SW 1271 (cell line): ENCODE data around the gene ZNF718.
"Not testable (repeated sequence)": the region's sequence is repeated elsewhere in the genome, so short reads cannot be mapped to it uniquely, and the experiment has no call there.

Experiments used
- DNase-seq, 2 experiments: peaks; one replicate each; lab custom pipeline; 2025; lab: John Stamatoyannopoulos, UW

Gene ZNF718

DNA sequence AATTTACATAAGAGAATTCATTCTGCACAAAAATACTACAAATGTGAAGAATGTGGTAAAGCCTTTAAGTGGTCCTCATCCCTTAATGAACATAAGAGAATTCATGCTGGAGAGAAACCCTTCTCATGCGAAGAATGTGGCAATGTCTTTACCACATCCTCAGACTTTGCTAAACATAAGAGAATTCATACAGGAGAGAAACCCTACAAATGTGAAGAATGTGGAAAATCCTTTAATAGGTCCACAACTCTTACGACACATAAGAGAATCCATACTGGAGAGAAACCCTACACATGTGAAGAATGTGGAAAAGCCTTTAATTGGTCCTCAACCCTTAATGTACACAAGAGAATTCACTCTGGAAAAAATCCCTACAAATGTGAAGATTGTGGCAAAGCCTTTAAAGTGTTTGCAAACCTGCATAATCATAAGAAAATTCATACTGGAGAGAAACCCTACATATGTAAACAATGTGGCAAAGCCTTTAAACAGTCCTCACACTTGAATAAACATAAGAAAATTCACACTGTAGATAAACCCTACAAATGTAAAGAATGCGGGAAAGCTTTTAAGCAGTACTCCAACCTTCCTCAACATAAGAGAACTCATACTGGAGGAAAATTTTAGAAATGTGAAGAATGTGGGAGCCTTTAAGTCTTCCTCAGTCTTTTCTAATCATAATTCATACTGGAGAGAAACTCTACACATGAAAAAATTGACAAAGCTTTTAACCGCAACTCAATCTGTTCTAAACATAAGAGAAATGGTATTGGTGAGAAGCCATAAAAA, 37.4 kb downstream of the ZNF718 start:
- DNase-seq = no peak

DNA sequence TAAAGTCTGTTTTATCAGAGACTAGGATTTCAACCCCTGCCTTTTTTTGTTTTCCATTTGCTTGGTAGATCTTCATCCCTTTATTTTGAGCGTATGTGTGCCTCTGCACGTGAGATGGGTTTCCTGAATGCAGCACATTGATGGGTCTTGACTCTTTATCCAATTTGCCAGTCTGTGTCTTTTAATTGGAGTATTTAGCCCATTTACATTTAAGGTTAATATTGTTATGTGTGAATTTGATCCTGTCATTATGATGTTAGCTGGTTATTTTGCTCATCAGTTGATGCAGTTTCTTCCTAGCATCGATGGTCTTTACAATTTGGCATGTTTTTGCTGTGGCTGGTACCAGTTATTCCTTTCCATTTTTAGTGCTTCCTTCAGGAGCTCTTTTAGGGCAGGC, 45.3 kb downstream of the ZNF718 start:
- not testable (repeated sequence) for DNase-seq

DNA sequence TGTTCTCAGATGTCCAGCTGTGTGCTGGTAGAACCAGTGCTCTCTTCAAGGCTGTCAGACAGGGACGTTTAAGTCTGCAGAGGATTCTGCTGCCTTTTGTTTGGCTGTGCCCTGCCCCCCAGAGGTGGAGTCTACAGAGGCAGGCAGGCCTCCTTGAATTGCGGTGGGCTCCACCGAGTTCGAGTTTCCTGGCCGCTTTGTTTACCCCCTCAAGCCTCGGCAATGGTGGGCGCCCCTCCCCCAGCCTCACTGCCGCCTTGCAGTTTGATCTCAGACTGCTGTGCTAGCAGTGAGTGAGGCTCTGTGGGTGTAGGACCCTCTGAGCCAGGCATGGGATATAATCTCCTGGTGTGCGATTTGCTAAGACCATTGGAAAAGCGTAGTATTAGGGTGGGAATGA, 47.0 kb downstream of the ZNF718 start:
- DNase-seq = not testable (repeated sequence)

DNA sequence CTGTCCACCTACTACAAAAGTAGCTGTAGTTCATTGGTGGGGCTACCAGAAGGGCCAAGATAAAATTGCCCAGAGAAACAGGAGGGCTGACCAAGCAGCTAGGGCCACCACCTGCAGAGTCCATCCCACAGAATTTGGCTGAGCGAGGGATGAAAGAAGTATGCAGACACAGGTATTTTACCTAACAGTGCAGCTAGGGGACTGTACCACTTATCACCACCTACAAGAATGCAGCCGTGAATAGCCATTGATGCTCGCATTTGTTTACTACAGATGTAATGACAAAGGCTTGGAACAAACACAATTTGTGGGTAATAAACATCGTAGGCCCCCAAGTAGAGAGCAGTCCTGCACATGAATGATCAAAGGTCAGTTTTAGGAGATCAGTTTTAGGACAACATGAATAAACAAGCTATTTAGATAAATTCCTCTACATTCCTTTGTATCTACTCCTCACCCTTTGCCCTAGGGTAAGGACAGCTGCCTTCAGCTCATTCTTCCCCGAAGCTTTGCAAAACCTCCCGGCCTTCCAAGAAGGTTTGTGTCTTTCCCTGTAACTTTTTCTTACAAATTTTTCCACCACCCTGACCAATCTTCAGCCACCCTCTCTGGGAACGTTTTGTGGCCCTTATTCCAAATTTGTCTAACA, 49.5 kb downstream of the ZNF718 start:
- no peak for DNase-seq

DNA sequence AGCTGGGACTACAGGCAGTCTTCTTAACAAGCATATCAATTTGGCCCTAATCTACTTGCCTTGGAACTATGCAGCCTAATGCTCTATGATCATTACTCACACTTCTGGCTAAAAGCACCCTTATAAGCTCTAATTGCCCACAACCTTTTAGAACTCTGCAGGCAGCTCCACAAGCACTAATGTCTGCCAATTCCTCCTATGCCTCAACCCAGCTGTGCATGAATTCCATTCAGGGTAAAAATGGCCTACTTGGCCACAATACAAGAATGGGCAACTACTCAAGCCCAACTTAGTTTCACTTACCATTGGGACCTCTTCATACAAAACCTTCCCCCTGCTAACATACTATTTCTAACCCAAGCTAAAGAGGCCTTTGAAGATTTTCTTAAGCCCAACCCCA, 51.7 kb downstream of the ZNF718 start:
- no peak for DNase-seq

DNA sequence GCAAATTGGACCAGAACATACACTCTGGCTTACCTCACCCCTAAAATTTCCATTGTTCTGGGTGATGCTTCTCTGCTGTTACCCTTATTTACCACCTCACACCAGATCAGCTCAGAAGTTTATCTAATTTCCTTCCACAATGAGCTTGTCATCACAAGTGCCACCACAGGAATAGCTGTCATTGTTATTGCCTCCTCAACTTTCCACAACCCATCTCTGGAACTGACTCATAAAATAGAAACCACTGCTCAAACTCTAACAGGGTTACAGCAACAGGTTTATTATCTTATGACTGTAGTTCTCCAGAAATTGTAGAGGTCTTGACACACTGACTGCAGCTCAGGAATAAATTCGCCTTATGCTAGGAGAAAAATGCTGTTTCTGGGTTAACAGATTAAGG, 52.7 kb downstream of the ZNF718 start:
- no peak for DNase-seq

DNA sequence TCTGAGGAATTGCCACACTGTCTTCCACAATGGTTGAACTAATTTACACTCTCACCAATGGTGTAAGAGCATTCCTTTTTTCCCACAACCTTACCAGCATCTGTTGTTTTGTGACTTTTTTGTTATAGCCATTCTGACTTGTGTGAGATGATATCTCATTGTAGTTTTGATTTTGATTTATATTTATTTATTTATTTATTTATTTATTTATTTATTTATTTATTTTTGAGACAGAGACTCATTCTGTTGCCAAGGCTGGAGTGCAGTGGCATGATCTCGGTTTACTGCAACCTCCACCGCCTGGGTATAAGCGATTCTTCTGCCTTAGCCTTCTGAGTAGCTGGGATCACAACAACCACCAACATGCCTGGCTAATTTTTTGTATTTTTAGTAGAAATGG, 57.9 kb downstream of the ZNF718 start:
- not testable (repeated sequence) for DNase-seq

DNA sequence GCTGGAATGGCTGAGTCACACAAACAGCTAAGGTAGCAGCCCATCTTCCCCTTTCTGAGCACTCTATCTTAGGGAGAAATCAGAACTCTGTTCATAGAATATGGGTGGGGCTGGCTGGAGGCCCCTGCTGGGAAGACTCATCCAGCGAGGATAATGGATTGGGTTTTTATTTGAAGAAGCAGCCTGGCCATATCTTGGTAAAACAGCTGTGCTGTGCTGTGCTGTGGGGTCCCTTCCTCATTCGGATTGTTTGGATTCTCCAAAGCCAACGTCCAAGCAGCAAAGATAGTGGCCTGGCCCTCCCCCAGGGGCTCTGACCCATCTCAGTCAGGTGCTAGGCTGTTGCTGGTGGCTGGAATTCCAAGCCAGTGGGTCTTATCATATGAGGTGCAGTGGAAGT, 63.8 kb downstream of the ZNF718 start:
- no peak for DNase-seq

DNA sequence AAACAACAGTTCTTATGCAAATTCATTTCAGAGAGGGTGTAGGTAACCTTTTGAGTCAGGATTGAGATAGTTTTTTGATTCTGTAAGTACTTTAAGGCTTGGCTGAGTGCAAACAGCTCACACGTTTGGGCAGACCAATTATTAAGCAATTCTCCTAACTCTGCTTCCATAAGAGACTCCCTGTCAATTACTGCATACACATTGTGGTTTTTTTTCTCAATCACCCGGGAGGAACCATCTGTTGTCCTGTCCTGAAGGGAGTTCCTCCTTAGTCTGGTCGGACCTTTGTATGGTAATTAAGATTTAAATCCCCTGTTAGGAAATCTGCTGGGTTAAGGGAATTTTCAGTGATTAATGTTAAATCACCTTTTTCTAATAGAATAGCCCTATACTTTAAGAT, 70.9 kb downstream of the ZNF718 start:
- not testable (repeated sequence) for DNase-seq

DNA sequence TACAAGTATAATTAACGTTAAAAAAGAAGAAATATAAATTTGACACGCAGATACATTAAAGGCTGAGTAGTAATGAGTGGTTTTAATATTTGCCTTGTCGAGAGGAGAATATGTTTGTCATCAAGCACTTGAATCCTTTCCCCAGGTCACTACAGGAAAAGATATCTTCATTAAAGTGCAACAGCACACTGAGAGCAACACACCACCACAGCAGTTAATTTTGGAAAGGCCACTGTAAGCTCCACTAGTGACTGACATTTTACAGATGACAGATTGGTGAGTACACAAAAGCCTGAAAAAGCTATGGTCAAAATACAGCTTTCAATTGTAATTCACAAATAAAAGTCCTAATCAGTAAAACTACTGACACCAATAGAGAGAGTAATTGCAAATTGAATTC, 76.6 kb downstream of the ZNF718 start:
- DNase-seq = no peak

DNA sequence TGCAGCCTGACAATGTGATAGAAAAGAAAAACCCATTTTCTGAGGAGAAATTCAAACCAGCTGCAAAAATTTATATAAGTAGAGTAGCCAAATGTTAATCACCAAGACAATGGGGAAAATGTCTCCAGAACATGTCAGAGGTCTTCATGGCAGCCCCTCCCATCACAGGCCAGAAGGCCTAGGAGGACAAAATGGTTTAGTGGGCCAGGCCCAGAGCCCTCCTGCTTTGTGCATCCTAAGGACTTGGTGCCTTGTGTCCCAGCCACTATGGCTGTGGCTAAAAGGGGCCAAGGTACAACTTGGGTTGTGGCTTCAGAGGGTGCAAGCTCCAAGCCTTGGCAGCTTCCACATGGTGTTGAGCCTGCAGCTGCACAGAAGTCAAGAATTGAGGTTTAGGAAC, 78.5 kb downstream of the ZNF718 start:
- not testable (repeated sequence) for DNase-seq

DNA sequence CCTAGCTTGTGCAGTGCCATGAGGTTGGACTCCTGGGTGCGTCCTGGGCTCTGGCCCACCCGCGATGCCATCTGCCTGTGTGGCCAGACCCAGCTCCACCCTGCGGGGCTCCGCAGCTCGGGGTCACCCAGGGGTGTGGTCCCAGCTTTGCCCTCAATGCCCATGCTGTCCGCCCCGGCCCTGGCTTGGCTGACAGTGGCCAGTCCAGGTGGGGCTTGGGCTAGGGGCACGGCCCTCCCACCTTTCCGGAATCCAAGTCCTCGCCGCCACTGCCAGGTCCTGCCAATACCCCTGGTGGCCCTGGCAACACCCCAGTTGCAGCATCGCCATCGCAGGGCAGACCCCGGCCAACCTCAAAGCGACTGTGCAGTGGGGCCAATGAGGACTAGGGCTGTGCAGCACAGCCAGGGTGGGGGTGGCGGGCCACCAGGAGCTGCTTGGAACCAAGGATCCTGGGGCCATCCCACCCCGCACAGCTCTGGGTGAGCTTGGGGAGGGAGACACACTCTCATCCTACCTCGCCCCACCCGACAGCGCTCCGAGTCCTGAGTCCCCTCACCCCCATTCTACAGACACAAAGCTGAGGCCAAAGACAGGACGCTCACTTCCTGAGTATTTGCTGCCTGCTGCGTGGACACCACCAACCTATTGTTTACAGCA, 80.9 kb downstream of the ZNF718 start:
- no peak for DNase-seq

DNA sequence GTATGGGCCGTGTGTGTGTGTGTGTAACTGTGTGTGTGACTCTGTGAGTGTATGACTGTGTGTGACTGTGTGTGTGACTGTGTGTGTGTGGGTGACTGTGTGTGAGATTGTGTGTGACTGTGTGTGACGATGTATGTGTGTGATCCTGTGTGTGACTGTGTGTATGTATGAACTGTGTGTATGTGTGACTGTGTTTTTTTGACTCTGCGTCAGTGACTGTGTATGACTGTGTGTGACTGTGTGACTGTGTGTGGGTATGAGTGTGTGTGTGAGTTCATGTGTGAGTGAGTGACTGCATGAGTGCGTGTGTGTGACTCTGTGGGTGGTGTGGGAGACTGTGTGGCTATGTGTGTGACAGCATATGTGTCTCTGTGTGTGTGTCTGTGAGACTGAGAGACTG, 81.8 kb downstream of the ZNF718 start:
- DNase-seq = no peak

DNA sequence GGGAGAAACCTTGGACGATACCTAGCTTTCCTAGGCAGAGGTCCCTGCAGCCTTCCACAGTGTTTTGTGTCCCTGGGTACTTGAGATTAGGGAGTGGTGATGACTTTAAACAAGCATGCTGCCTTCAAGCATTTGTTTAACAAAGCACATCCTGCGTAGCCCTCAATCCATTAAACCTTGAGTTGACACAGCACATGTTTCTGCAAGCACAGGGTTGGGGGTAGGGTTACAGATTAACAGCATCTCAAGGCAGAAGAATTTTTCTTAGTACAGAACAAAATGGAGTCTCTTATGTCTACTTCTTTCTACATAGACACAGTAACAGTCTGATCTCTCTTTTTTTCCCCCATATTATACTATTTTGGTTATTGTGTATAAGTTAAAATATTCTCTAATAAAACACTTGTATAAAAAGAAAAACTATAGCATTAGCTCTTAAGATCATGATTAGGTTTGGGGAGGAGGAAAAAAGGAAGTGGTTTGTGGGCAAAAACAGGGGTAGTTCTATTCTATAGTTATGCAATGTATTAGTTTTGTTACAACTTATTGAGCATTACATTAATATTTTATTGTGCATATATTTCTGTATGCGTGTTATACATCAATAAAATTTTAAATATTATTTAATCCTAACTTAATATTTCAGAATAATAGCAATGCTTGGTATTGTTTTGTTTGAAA, 84.3 kb downstream of the ZNF718 start:
- DNase-seq = not testable (repeated sequence)

DNA sequence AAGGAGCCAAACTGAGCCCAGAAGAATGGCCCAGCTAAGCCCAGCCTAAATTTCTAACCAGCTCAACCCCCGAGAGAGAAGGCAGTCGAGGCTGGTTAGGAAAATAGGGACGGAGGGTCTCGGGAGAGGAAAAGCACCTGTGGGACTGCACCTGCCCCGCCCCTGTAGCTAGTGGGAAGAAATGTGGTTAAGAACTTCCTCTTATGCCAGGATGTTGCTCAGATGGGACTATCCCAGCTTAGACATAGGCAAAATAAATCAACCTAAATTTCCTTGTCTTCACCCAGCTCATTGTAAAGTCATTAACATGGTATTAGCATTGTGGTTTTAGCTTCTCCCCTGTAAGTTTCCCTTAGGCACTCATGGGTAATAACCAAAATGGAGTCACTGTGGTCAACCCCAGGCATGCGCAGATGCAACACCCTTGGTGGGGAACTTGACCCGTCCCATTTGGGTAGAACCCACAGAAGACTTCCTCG, 86.8 kb downstream of the ZNF718 start:
- no peak for DNase-seq

DNA sequence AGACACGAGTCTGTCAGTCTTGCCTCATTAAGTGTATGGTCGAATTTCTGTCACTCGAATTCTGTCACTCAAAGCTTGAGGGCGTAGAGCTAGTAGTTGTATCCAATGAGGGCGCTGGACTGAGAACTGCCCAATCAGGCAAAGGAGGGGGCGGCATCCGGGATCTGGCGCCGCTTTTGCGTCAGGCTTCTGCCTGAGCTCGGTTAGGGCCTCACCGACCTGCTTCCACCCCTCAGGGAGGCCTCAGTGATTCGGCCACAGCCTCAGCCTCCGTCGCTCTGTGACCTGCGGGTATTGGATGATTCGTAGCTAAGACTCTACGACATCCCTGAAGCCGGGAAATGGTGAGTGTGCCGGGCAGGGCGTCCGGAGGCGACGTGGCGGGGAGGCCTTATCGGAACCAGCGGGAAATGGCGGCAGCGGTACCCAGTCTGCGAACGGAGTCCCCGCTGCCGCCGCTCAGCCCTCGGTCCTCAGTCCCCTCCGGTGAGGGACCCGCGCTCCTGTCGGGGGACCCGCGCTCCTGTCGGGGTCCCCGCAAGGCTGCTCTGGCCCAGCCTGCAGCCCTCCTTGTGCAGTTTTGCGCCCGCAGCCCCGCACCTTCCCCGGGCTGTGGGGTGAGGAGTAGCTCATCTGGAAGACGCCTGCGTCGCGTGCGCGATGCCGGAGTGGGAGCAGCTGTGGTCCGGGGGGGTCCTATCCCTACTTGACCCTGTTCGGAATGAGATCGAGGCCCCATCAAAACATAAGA, 88.3 kb downstream of the ZNF718 start:
- DNase-seq = no peak

DNA sequence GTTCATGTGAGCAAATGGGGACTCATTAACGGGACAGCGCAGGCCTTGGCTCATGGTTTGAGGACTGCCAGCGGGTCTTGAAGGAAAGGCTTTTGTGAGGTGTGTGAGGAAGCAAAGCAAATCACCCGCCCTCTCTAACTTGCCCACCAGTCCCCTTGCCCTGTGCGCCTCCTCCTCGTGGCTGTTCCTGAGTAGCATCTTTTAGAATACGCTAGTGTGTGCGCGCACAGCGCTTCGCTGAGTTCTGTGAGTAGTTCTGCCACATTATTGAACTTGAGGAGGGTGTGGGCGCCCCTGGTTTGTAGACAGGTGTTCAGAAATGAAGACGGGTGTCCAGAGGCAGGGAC, 88.9 kb downstream of the ZNF718 start:
- DNase-seq = not testable (repeated sequence)
